Epithelial cell of esophagus (primary cell): ENCODE measurements around the gene ACER2.
"Not testable (repeated sequence)": the region's sequence is repeated elsewhere in the genome, so short reads cannot be mapped to it uniquely, and the experiment has no call there.

Experiments
- DNase-seq: peaks from one replicate; pipeline ENCODE4 v3.0.0; 2010; ENCODE audit warnings: low read depth
- H3K4me3 ChIP-seq: 2 replicates; pipeline ENCODE4 v1.5.1; 2011; ENCODE audit warnings: mild to moderate bottlenecking, low read length, control low read depth
- CTCF ChIP-seq: IDR thresholded peaks from 2 replicates; pipeline ENCODE4 v1.5.1; 2011; ENCODE audit warnings: low read depth, mild to moderate bottlenecking, low read length, control low read depth, inconsistent platforms; ENCODE audit not compliant: insufficient read depth; ENCODE audit errors: missing control alignments

Gene ACER2

GRCh38 chr9:19405771-19406170 lies 3.0 kb upstream of the ACER2 start:
- H3K4me3 ChIP-seq = no peak overlapping the region
- no peak for TF ChIP-seq CTCF
- no peak for DNase-seq

GRCh38 chr9:19408316-19408692 lies 505 bp upstream of the ACER2 start:
- H3K4me3 ChIP-seq = peak overlapping the region; percentile 11
- no peak for DNase-seq

GRCh38 chr9:19409401-19410194 lies 789 bp downstream of the ACER2 start:
- TF ChIP-seq CTCF = no peak
- H3K4me3 ChIP-seq = peak overlapping the region; percentile 85
- peak; percentile 64 for DNase-seq

More at GRCh38 chr9:19408316-19408692, 505 bp upstream of the ACER2 start:
- no peak for TF ChIP-seq CTCF

GRCh38 chr9:19410195-19410503 lies 1.3 kb downstream of the ACER2 start:
- no peak for DNase-seq
- no peak for TF ChIP-seq CTCF
- H3K4me3 ChIP-seq = peak overlapping the region; percentile 85

- TF ChIP-seq CTCF = no peak
- H3K4me3 ChIP-seq = no peak overlapping the region
- DNase-seq = no peak
Measured at GRCh38 chr9:19410594-19410993, 1.8 kb downstream of the ACER2 start.

GRCh38 chr9:19411316-19411715 lies 2.5 kb downstream of the ACER2 start:
- no peak for DNase-seq
- H3K4me3 ChIP-seq = no peak overlapping the region
- TF ChIP-seq CTCF = no peak

- H3K4me3 ChIP-seq = not testable (repeated sequence)
Measured at GRCh38 chr9:19413456-19413855, 4.6 kb downstream of the ACER2 start.

More at GRCh38 chr9:19413456-19413855, 4.6 kb downstream of the ACER2 start:
- DNase-seq = not testable (repeated sequence)
